Medulla oblongata (tissue), 1 donor: Measurements from ENCODE around the gene ZSWIM5.
"Not testable (repeated sequence)": the region's sequence is repeated elsewhere in the genome, so short reads cannot be mapped to it uniquely, and the experiment has no call there.

Experiments
- DNase-seq: peaks from one replicate; pipeline ENCODE4 v3.0.0-alpha.2; 2015; ENCODE audit errors: extremely low spot score

The ZSWIM5 gene

GRCh38 chr1:45003741-45004140, 202.7 kb downstream of the ZSWIM5 start:
- DNase-seq: no peak

- no peak for DNase-seq
Measured at GRCh38 chr1:45002650-45003645, 203.5 kb downstream of the ZSWIM5 start.

- not testable (repeated sequence) for DNase-seq
Measured at GRCh38 chr1:45001576-45001975, 204.8 kb downstream of the ZSWIM5 start.

- peak; percentile 22 for DNase-seq
Measured at GRCh38 chr1:45001011-45001481, 205.4 kb downstream of the ZSWIM5 start.

- DNase-seq: no peak
Measured at GRCh38 chr1:44999232-44999631, 207.2 kb downstream of the ZSWIM5 start.

GRCh38 chr1:44995467-44996238, 210.8 kb downstream of the ZSWIM5 start:
- no peak for DNase-seq

GRCh38 chr1:44994309-44994898, 212.0 kb downstream of the ZSWIM5 start:
- no peak for DNase-seq

GRCh38 chr1:44988531-44989156, 217.8 kb downstream of the ZSWIM5 start:
- DNase-seq: no peak

GRCh38 chr1:44985747-44986359, 220.6 kb downstream of the ZSWIM5 start:
- no peak for DNase-seq

GRCh38 chr1:44977372-44977771, 229.0 kb downstream of the ZSWIM5 start:
- not testable (repeated sequence) for DNase-seq

- no peak for DNase-seq
Measured at GRCh38 chr1:44976252-44976651, 230.2 kb downstream of the ZSWIM5 start.

- DNase-seq: no peak
Measured at GRCh38 chr1:44973645-44974044, 232.8 kb downstream of the ZSWIM5 start.

- DNase-seq: no peak
Measured at GRCh38 chr1:44970317-44970716, 236.1 kb downstream of the ZSWIM5 start.
